GM13977 (cell line): ENCODE results near the gene CD9.

Experiments
- DNase-seq: peaks from one replicate; pipeline ENCODE4 v3.0.0; 2012; ENCODE audit warnings: low spot score
- in situ Hi-C: fragments of 300-500 bp; cut with MboI; formaldehyde crosslinking; loops from one replicate; pipeline ENCODE4 v1.12.0; 2022; ENCODE audit warnings: low sequenced_read_pairs, low pct_unique_long_range_greater_than_20kb, mixed read lengths, inconsistent platforms; ENCODE audit not compliant: unreplicated experiment
- TF ChIP-seq, protein P1 (sequence below): IDR thresholded peaks from 2 replicates; pipeline ENCODE4 v1.5.1; 2012; ENCODE audit warnings: mild to moderate bottlenecking, control low read depth; ENCODE audit not compliant: insufficient read depth; ENCODE audit errors: extremely low read depth, missing control alignments

The CD9 gene

DNA sequence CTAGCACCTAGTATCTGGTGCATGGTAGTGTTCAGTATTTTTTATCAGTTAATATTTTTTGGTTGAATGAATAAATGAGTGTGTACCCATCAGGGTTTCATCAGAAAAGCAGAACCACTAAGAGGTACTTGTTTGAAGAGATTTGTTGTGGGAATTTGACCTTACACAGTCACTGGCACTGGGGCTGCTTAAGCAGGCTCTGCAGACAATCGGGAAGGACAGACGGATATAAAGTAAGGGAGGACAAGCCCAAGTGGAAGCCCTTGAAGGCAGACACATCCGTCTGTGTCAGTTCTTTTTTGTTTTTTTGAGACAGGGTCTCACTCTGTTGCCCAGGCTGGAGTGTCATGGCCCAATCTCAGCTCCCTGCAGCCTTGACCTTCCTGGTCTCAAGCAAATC, 38.7 kb downstream of the CD9 start:
- no peak for DNase-seq
- in situ Hi-C loops = no loop called here
- TF ChIP-seq, protein P1, sequence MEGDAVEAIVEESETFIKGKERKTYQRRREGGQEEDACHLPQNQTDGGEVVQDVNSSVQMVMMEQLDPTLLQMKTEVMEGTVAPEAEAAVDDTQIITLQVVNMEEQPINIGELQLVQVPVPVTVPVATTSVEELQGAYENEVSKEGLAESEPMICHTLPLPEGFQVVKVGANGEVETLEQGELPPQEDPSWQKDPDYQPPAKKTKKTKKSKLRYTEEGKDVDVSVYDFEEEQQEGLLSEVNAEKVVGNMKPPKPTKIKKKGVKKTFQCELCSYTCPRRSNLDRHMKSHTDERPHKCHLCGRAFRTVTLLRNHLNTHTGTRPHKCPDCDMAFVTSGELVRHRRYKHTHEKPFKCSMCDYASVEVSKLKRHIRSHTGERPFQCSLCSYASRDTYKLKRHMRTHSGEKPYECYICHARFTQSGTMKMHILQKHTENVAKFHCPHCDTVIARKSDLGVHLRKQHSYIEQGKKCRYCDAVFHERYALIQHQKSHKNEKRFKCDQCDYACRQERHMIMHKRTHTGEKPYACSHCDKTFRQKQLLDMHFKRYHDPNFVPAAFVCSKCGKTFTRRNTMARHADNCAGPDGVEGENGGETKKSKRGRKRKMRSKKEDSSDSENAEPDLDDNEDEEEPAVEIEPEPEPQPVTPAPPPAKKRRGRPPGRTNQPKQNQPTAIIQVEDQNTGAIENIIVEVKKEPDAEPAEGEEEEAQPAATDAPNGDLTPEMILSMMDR = no peak

- TF ChIP-seq, protein P1 = no peak
- in situ Hi-C loops = no loop called here
- no peak for DNase-seq
These were observed 41.3 kb downstream of the CD9 start for GRCh38 chr12:6241495-6241894.

DNA sequence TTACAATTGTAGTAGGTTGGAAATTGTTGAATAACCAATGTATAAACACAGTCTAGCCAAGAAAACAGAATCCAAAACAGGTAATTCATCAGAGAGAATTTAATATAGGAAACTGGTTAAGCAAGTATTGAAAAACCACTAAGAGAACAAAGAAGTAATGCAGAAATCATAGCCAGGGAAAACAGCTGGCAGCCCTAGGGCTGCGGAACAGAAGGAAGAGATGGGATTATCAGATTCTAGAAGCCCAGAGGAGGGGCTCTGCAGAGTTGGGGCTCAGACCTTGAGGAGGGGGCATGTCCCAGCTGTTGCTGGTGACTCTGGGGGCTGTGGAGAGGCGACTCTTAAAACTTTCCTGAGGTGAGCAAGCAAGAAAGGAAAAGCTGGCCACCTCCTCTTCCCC, 49.4 kb downstream of the CD9 start:
- TF ChIP-seq, protein P1 = no peak
- DNase-seq = no peak
- in situ Hi-C loops = no loop called here

DNA sequence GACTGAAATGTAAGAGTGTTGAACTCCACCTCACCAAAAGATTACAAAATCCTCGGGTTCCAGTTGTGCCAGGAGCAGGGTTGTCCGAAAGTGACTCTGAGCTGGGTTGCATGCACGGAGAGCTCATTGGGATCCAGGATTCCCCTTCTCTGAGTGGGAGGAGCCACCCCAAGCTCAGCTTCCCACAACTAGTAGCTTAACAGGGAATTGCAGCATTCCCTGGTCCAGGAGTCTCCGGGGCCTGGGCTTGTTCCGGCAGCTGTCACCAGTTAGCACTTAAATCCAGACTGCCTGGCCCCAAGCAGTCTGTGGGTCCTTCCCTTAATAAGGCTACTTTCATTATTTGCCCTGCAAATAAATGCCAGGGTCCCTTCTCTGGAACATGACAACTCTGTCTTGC, 50.1 kb downstream of the CD9 start:
- in situ Hi-C loops = no loop called here
- no peak for DNase-seq
- TF ChIP-seq, protein P1 = no peak

GRCh38 chr12:6253278-6253677, 53.1 kb downstream of the CD9 start:
- no peak for DNase-seq
- TF ChIP-seq, protein P1 = no peak
- in situ Hi-C loops = no loop called here

- DNase-seq = no peak
- TF ChIP-seq, protein P1 = no peak
- in situ Hi-C loops = no loop called here
These were observed 54.3 kb downstream of the CD9 start for GRCh38 chr12:6254491-6254890.

GRCh38 chr12:6257007-6257406, 56.8 kb downstream of the CD9 start:
- TF ChIP-seq, protein P1 = no peak
- in situ Hi-C loops = no loop called here
- no peak for DNase-seq
